Activated T-helper 2 cell treated with anti-CD3 and anti-CD28 coated beads, Interferon-gamma antibody, Interleukin-2, Interleukin-4, amounts not matched to agents 10 μg/mL and 5 μg/mL and 100 μg/mL, durations not matched to agents 14 hours and 24 hours and 36 hours (primary cell): Measurements from ENCODE around the gene OSBPL5. TPM values are rescaled to one million over a fixed set of nuclear protein-coding genes. Genes with fewer than 3 reads are reported as not detected.

Source experiments
- DNase-seq: peaks from one replicate; pipeline ENCODE4 v3.0.0; 2021; ENCODE audit warnings: low spot score
- H3K27ac Mint-ChIP-seq: one replicate; pipeline ENCODE4 v1.8.0; 2021; ENCODE audit warnings: mixed read lengths
- H3K27me3 Mint-ChIP-seq: one replicate; pipeline ENCODE4 v1.8.0; 2021; ENCODE audit warnings: low read depth, mixed read lengths
- H3K36me3 Mint-ChIP-seq: one replicate; pipeline ENCODE4 v1.8.0; 2021; ENCODE audit warnings: low read depth, mixed read lengths
- H3K4me1 Mint-ChIP-seq: one replicate; pipeline ENCODE4 v1.8.0; 2021; ENCODE audit warnings: low read depth, mixed read lengths
- H3K4me3 Mint-ChIP-seq: one replicate; pipeline ENCODE4 v1.8.0; 2021; ENCODE audit warnings: low read depth, mild to moderate bottlenecking, moderate library complexity, mixed read lengths
- H3K9me3 Mint-ChIP-seq: one replicate; pipeline ENCODE4 v1.8.0; 2021; ENCODE audit warnings: mixed read lengths
- intact Hi-C: fragments of 100-400 bp; cut with micrococcal nuclease; formaldehyde crosslinking; loops from one replicate; pipeline ENCODE4 v1.15.1; 2023
- total RNA-seq: library from RNA; stranded (reverse); gene quantifications from 2 replicates; pipeline ENCODE4 v1.2.3, GENCODE V29; 2022

The OSBPL5 gene
- total RNA-seq, 1 donor from 2014 or later, result 2.3 TPM

- H3K4me1 Mint-ChIP-seq, result peaks cover 2% of the 10 kb centered on the region
- DNase-seq, result no peak
- H3K27ac Mint-ChIP-seq, result no peak overlapping the region
- H3K4me3 Mint-ChIP-seq, result no peak overlapping the region
- H3K27me3 Mint-ChIP-seq, result no peaks in the 10 kb centered on the region
- intact Hi-C loops, result no loop called here
- H3K9me3 Mint-ChIP-seq, result no peaks in the 10 kb centered on the region
- H3K36me3 Mint-ChIP-seq, result peaks cover 48% of the 10 kb centered on the region
These were observed 122.4 kb downstream of the OSBPL5 start for GRCh38 chr11:3042496-3043314.

- intact Hi-C loops, result no loop called here
- no peak for DNase-seq
- Mint-ChIP-seq H3K27ac (no peak overlapping the region), H3K4me1 (peaks cover 6% of the 10 kb centered on the region), H3K9me3 (no peaks in the 10 kb centered on the region), H3K36me3 (peaks cover 51% of the 10 kb centered on the region), H3K4me3 (no peak overlapping the region), H3K27me3 (no peaks in the 10 kb centered on the region)
These were observed 123.2 kb downstream of the OSBPL5 start for GRCh38 chr11:3041699-3042441.

- H3K4me3 Mint-ChIP-seq, result no peak overlapping the region
- peaks cover 6% of the 10 kb centered on the region for H3K4me1 Mint-ChIP-seq
- H3K9me3 Mint-ChIP-seq, result no peaks in the 10 kb centered on the region
- no peak overlapping the region for H3K27ac Mint-ChIP-seq
- no peak for DNase-seq
- no peaks in the 10 kb centered on the region for H3K27me3 Mint-ChIP-seq
- intact Hi-C loops, result no loop called here
- peaks cover 55% of the 10 kb centered on the region for H3K36me3 Mint-ChIP-seq
These were observed 124.2 kb downstream of the OSBPL5 start for GRCh38 chr11:3040881-3041280.

- Mint-ChIP-seq H3K27me3 (no peaks in the 10 kb centered on the region), H3K4me3 (no peak overlapping the region), H3K4me1 (peaks cover 4% of the 10 kb centered on the region), H3K36me3 (peaks cover 62% of the 10 kb centered on the region), H3K9me3 (no peaks in the 10 kb centered on the region), H3K27ac (no peak overlapping the region)
- intact Hi-C loops, result loop anchor here (1.0 to 5.0 kb wide), 2 partner anchors 53 to 179 kb away; partner anchors contain the start of gene MRGPRG
- DNase-seq, result no peak
These were observed 127.2 kb downstream of the OSBPL5 start for GRCh38 chr11:3037945-3038271.

Other genes starting within 250 kb of the OSBPL5 start
- gene PHLDA2, start 235.9 kb downstream of the OSBPL5 start, total RNA-seq, result 34.5 and 34.7 TPM in 2 replicates
- gene NAP1L4, start 173.0 kb downstream of the OSBPL5 start, total RNA-seq, result 267 and 286 TPM in 2 replicates
- gene CARS1, start 107.9 kb downstream of the OSBPL5 start, total RNA-seq, result 46.4 and 51.8 TPM in 2 replicates
- gene MRGPRG, start 53.5 kb upstream of the OSBPL5 start, total RNA-seq, result not detected in 2 replicates
- not detected in 2 replicates for gene MRGPRE, start 67.1 kb upstream of the OSBPL5 start, total RNA-seq
- gene ZNF195, start 213.8 kb upstream of the OSBPL5 start, total RNA-seq, result 36.2 and 36.9 TPM in 2 replicates